Ramos (cell line): ENCODE data around the gene CUTA.

ENCODE experiments used
- in situ Hi-C: fragments of 300-500 bp; cut with MboI; formaldehyde crosslinking; loops from one replicate; pipeline ENCODE4 v1.14.3; 2022; ENCODE audit warnings: low sequenced_read_pairs; ENCODE audit not compliant: unreplicated experiment

CUTA gene, protein sequence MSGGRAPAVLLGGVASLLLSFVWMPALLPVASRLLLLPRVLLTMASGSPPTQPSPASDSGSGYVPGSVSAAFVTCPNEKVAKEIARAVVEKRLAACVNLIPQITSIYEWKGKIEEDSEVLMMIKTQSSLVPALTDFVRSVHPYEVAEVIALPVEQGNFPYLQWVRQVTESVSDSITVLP

DNA sequence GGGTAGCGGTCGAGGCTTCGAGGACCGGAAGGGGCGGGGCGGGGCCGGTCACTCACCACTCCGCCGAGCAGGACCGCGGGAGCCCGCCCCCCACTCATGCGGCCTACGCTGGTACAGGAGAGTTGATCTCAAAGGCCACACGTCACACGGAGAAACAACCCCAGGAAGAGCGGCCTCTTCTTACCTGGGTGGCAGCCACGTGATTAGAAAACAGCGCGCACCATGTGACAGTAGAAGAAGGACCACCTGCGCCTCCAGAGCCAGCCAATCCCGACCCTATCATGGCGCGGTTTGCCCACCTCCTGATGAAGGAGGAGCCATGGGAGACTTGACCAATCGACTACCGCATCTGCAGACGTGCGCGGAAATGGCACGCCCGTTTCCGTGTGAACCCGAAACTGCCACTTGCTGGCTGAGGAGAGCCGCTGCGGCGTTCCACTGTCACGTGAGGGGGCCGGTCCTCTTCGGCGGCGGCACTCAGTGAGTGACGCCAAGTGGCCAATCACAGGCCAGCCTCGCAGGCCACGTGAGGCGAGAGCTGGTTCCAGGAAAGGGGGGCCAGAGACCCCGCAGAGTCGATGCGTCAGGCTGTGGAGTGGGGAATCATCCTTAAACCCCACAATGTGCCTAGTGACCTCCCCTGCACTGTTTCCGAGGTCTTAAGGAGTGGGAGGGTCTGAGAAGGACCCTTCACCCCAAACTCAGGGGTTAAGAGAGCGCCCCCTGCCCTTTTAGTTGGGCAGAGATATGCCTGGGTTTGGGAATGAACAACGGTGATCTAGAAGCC, at the start of gene CUTA:
CUTA (minus strand) TSS at position 205 of the 787 bp plus-strand sequence; CDS start at position 98, 107 bp downstream.
- in situ Hi-C loops, result no loop called here

DNA sequence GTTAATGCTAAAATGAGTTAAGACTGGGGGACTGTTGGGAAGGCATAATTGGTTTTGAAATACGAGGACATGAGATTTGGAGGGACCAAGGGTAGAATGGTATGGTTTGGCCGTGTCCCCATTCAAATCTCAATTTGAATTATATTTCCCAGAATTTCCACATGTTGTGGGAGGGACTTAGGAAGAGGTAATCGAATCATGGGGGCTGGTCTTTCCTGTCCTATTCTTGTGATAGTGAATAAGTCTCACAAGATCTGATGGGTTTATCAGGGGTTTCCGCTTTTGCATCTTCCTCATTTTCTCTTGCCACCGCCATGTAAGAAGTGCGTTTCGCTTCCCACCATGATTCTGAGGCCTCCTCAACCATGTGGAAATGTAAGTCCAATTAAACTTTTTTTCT, 49.2 kb upstream of the CUTA start:
- in situ Hi-C loops, result no loop called here

DNA sequence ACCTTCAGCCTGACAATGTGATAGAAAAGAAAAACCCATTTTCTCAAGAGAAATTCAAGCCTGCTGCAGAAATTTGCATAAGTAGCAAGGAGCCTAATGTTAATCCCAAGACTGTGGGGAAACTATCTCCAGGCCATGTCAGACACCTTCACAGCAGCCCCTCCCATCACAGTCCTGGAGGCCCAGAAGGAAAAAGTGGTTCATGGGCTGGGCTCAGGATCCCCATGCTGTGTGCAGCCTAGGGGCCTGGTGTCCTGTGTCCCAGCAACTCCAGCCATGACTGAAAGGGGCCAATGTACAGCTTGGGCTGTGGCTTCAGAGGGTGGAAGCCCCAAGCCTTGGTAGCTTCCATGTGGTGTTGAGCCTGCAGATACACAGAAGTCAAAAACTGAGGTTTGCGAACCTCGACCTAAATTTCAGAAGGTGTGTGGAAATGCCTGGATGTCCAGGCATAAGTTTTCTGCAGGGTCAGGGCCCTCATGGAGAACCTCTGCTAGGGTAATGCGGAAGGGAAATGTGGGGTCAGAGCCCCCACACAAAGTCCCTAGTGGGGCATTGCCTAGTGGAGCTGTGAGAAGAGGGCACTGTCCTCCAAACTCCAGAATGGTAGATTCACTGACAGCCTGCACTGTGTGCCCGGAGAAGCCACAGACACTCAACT, 48.3 kb upstream of the CUTA start:
- in situ Hi-C loops, result no loop called here

DNA sequence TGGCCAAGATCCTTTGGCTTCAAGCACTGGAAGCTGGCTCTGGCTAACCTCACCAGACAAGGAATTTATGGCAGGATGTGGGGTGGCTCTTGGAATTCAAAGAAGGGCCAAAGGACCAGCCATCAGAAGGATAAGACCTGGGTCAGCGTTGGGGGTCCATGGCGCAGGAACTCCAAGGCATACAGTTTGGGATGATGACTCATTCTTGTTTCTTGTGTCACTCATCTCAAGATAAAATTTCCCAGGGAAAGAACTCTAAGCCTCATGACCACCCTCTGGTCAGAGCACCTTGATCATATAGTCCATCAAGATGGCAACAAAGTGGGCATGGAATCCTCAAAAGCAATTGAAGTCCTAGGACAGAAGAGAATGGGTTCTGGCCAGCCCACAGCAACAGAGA, 41.3 kb upstream of the CUTA start:
- in situ Hi-C loops, result no loop called here

DNA sequence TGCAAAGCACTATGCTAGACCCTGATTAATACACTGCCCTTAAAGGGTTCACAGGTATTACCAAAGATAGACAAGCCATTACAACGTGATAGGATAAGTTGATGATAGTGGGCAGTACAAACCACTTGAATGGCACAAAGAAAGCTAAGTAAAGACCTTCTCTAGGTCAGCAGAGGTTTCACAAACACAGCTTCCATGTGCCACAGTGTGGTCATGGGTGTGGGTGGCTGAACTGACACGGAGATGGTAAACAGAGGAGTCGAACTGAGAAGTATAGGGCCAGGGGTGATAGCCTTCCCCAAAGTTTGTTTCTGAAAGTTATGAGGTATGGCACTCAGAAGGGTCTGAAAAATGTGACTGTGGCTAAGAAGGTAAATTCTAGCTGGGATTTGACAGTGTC, 40.8 kb upstream of the CUTA start:
- in situ Hi-C loops, result no loop called here

DNA sequence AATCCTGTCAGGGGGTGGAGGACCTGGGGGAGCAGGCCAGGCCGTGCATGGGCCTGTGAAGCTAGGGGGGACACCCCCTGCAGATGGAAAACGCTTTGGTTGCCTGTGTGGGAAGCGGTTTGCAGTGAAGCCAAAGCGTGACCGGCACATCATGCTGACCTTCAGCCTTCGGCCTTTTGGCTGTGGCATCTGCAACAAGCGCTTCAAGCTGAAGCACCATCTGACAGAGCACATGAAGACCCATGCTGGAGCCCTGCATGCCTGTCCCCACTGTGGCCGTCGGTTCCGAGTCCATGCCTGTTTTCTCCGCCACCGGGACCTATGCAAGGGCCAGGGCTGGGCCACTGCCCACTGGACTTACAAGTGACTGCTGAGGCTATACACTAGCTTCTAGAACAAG, 38.2 kb upstream of the CUTA start:
- in situ Hi-C loops, result no loop called here

DNA sequence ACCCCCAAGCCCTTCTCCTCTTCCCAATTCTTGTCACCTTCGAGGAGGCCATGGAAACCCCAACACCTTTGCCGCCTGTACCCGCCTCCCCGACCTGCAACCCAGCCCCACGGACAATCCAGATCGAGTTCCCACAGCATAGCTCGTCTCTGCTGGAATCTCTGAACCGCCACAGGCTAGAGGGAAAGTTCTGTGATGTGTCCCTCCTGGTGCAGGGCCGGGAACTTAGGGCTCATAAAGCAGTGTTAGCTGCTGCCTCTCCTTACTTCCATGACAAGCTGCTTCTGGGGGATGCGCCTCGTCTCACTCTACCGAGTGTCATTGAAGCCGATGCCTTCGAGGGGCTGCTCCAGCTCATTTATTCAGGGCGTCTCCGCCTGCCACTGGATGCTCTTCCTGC, 37.1 kb upstream of the CUTA start:
- in situ Hi-C loops, result no loop called here

DNA sequence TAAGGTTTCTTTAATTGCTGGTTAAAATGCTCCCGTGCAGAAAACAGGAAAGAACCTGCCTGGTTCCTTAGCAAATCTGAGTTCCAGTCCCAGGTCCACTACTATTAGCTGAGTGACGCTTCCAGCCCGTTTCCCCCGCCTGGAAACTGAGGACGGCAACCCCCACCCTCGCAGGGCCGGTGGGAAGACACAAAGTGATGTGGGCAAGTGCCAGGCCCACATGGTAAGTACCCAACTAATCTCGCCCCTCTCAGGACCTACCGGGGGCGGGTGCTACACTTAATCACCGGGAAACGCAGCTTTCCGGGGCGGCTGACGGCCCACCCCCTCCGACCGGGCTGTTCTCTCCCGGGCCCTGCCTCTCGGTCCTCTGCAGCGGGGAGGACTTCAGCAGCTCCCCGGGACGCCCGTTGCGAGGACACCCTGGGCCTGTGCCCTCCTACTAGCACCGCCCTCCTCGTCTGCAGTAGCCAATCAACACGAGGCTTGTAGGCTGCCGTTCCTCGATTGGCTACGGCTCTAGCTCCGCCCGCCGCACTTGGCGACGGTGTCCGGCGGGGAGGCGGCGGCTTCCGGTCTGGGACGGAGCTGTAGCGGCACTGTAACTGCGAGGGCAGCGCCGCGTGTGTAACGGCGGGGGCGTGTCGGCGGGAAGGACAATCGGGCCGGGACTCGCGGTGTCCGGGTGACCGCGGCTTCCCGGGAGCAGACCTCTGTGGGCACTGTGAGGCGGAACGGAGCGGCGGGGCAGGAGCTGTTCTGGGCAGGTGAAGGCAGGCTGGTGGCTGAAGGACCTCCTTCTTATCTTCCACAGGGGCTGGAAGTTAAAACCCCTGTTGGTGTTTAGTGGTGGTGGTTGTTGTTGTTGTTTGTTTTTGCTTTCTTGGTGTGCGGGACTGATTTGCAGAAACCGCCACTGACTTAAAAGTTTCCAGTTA, 36.4 kb upstream of the CUTA start, which contains the start of gene ZBTB9:
ZBTB9 (plus strand) TSS at position 568 of the 938 bp plus-strand sequence. CDS start 525 bp downstream, outside the sequence.
- in situ Hi-C loops, result no loop called here

DNA sequence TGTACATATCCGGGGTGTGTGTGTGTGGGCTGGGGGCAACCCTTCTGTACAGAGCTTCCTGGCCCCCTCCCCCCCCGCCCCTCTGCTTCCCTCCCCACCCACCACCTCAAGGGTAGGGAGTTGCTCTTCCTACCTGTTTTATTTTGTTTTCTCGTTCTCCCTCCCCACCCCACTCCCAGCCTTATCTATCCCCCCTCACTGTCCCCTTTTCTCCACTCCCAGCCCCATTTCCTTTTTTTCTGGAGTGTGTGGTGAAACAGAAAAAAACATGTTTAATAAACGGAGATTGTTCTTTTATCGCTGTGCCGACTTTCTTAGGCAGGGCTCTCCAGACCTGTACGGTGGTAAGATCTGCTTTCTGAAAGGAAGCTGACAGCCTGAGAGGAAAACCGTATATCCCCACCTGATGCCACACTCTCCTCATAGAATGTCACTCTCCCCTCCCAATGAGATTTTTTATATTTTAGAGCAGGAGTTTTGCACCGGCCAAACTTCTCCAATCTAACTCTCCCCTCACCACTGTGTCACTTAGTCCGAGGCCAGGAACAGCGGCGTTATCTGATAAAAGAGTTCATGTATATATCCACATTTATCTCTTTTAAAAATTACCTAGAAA, 35.6 kb upstream of the CUTA start:
- in situ Hi-C loops, result no loop called here

DNA sequence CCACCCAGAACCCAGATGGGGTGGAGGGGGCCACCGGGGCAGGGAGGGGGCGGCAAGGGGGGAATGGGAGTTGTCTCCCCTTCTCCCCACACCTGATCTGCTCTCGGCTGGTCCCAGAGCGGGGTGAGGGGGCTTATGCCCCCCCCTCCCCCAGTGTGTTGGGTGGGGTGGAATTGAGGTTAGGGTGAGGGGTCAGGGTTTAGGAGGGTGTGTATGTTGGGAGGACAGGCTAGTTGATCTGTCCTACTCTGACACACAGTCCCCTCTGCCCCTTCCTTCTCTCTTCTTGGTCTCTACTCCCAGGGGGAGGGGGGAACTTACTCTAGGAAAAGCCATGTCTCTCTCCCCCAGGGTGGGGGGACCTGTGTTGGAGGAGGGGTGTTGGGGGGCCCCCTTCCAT, 34.6 kb upstream of the CUTA start:
- in situ Hi-C loops, result no loop called here

DNA sequence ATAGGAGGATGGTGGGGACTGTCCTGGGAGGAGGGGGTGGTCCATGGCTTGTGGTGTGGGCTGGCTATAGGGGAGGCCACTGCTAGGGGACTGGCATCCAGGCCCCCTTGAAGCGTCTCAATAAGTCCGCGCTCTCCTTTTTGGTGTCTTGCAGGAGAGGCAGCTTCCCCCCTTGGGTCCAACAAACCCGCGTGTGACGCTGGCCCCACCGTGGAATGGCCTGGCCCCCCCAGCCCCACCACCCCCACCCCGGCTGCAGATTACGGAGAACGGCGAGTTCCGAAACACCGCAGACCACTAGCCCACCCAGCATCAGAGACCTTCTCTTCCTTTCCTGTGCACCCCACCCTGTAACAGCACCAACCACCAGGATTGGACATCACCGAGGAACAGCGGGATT, 33.7 kb upstream of the CUTA start:
- in situ Hi-C loops, result no loop called here

DNA sequence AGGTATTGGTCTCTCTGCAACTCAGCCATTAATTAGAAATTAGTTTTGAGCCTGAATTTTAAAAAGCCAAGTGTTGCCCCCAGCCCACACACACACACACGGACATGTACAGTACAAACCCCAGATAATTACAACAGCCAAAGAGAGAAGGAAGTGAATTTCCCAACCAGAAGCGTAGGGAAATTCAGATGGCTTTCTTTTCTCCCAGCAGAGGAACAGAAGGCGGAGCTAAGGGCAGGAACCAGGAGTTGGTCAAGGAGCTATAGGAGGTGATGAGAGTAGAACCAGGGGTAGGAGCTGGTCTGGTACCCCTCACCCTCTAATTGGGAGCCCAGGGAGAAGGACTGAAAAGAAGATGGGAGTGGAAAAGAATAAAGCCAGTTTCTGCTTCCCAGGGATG, 32.5 kb upstream of the CUTA start:
- in situ Hi-C loops, result no loop called here

DNA sequence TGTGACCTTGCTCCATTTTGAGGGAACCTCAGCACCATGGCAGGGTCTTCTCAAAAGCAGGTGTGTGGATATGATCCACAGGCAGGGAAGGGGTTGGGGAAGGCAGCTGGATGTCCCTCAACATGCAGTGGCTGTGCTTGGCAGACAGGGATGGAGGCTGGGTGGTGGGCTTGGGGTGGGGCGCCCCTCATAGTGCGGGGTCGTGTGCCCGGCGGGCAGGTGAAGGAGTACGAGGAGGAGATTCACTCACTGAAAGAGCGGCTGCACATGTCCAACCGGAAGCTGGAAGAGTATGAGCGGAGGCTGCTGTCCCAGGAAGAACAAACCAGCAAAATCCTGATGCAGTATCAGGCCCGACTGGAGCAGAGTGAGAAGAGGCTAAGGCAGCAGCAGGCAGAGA, 28.4 kb upstream of the CUTA start:
- in situ Hi-C loops, result no loop called here

DNA sequence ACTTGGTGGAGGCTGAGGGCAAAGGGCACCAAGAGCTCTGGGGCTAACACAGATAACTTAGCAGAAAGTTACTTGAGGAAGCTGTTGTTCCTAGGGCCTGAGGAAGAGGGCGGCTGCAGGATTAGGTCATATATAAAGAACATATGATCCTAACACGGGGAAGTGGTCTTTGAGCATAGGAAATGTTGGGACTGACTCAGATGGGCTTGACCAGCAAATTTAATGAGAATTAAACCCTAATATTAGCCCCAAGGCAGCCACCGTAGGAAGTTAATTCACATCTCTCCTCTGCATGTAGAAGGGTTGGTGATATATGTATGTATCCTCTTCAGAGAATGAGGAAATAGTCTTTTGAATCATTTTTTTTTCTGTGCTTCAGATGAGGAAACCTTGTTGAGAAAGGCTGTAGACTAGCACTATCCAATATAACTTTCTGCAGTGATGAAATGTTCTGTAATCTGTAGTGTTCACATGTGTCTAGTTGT, 27.3 kb upstream of the CUTA start:
- in situ Hi-C loops, result no loop called here

DNA sequence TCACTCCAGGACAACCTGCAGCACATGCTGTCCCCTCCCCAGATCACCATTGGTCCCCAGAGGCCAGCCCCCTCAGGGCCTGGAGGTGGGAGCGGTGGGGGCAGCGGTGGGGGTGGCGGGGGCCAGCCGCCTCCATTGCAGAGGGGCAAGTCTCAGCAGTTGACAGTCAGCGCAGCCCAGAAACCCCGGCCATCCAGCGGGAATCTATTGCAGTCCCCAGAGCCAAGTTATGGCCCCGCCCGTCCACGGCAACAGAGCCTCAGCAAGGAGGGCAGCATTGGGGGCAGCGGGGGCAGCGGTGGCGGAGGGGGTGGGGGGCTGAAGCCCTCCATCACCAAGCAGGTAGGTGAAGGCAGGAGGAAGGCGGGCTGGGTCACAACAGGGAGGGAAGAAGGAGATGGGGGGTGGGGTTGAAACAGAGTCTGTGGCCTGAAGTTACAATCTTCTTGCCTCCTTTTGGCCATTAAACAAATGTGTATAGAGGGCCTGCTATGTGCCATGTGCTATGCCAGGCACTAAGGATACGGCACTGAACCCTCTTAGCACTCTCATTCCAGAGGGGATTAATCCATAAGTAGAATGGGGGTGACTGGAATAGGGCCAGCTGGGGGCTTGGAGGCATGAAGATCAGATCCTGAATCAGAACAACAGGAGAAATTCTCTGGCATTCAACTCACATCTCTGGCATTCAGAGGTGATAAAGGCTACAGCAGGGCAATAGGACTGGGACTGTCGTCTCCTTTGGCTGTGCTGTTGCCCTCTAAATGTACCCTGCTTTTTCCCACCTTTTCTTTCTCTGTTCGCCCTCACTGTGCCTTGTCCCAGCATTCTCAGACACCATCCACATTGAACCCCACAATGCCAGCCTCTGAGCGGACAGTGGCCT, 26.0 kb upstream of the CUTA start:
- in situ Hi-C loops, result no loop called here

DNA sequence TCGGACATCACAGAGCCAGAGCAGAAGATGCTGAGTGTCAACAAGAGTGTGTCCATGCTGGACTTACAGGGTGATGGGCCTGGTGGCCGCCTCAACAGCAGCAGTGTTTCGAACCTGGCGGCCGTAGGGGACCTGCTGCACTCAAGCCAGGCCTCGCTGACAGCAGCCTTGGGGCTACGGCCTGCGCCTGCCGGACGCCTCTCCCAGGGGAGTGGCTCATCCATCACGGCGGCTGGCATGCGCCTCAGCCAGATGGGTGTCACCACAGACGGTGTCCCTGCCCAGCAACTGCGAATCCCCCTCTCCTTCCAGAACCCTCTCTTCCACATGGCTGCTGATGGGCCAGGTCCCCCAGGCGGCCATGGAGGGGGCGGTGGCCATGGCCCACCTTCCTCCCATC, 25.1 kb upstream of the CUTA start:
- in situ Hi-C loops, result no loop called here

DNA sequence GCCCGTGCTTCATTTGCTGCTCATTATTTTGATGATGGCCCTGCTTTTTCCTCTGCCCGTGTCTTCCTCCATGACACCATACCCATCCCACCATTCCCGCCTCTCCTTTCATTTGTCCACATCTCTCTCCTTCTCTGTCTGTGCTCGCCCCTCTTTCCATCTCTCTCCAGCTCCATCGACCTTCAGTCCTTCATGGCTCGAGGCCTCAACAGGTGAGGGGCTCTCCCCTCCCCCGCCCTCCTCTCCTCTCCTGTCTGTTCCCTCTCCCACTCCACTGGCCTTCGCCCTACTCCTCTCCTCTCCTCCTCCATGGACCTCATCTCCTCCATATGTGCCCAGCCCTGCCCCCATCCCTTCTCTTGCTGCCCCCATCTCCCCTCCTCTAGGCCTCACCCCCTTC, 24.4 kb upstream of the CUTA start:
- in situ Hi-C loops, result no loop called here

DNA sequence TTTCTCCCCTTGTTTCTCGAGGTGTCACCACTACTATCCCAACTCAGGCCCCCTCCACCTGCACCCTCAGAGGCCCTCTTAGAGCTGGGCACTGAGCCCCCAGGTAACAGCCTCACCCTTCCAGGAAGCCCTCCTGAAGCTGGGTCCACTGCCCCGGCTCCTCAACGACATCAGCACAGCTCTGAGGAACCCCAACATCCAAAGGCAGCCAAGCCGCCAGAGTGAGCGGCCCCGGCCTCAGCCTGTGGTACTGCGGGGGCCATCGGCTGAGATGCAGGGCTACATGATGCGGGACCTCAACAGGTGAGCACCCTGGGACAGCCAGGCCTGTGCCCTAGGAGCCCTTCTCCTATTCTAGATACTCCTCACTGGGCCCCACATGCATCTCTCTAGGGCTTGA, 23.6 kb upstream of the CUTA start:
- in situ Hi-C loops, result no loop called here
